BJ (cell line): ENCODE results near the gene SYT3. TPM values are rescaled to one million over a fixed set of nuclear protein-coding genes. Genes with fewer than 3 reads are reported as not detected.

Experiments used
- CTCF ChIA-PET: fragments of 350-600 bp; formaldehyde crosslinking; extraction: SDS; loops from one replicate; lab custom pipeline; 2021; ENCODE audit warnings: antibody characterized with exemption, inconsistent platforms; lab: Yijun Ruan, JAX
- POLR2A ChIA-PET: fragments of 300-600 bp; sonication (Branson Sonifier 250); formaldehyde crosslinking; extraction: SDS; loops from one replicate; lab custom pipeline; 2021; ENCODE audit warnings: antibody characterized with exemption; lab: Charles Lee
- DNase-seq: peaks from one replicate; pipeline ENCODE4 v3.0.0-alpha.2; 2011; ENCODE audit warnings: low read depth
- H3K27me3 ChIP-seq: 2 replicates; pipeline ENCODE4 v1.6.0; 2011; ENCODE audit warnings: low read length; ENCODE audit not compliant: control insufficient read depth, insufficient read depth
- H3K36me3 ChIP-seq: 2 replicates; pipeline ENCODE4 v1.5.1; 2011; ENCODE audit warnings: low read length; ENCODE audit not compliant: control insufficient read depth, insufficient read depth
- H3K4me3 ChIP-seq: 2 replicates; pipeline ENCODE4 v1.5.1; 2011; ENCODE audit warnings: low read depth, mild to moderate bottlenecking, control low read depth, low read length
- polyA plus RNA-seq: library from polyadenylated mRNA; depleted of rRNA; stranded (reverse); fragments of >200 nt; gene quantifications from 2 replicates; pipeline ENCODE4 v1.2.3, GENCODE V29; 2011
- TF ChIP-seq, protein P1 (sequence below): IDR thresholded peaks from 2 replicates; pipeline ENCODE4 v1.5.1; 2011; ENCODE audit warnings: low read depth, mild to moderate bottlenecking, control low read depth, inconsistent platforms, low read length, moderate library complexity; ENCODE audit not compliant: insufficient read depth

SYT3 gene
- polyA plus RNA-seq, 1 experiment, result 0.11 TPM

DNA sequence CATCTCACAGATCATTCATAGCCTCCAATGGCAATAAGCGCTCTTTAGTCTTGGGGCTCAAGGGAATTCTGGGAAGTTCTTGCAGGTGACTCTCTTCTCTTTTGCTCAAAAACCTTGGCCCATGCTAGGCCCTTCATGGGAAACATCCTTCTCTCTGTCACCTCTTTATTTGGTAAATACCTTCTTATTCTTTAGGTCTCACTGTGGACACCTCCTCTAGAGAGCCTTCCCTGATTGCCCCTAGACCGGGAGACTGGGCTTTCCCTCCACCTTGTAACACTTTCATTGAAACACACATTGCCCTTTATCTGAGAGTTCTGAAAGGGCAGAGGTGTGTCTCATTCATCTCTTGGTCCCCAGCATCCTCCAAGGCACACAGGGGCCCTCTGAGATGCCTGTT, 11.5 kb upstream of the SYT3 start:
- TF ChIP-seq, protein P1, sequence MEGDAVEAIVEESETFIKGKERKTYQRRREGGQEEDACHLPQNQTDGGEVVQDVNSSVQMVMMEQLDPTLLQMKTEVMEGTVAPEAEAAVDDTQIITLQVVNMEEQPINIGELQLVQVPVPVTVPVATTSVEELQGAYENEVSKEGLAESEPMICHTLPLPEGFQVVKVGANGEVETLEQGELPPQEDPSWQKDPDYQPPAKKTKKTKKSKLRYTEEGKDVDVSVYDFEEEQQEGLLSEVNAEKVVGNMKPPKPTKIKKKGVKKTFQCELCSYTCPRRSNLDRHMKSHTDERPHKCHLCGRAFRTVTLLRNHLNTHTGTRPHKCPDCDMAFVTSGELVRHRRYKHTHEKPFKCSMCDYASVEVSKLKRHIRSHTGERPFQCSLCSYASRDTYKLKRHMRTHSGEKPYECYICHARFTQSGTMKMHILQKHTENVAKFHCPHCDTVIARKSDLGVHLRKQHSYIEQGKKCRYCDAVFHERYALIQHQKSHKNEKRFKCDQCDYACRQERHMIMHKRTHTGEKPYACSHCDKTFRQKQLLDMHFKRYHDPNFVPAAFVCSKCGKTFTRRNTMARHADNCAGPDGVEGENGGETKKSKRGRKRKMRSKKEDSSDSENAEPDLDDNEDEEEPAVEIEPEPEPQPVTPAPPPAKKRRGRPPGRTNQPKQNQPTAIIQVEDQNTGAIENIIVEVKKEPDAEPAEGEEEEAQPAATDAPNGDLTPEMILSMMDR, result no peak
- no peak for DNase-seq
- no peak overlapping the region for H3K4me3 ChIP-seq
- POLR2A ChIA-PET, result no interaction called here
- H3K36me3 ChIP-seq, result no peaks in the 10 kb centered on the region
- peaks cover 1% of the 10 kb centered on the region; the same call in 1 of the 2 replicates for H3K27me3 ChIP-seq
- CTCF ChIA-PET, result no interaction called here

GRCh38 chr19:50649433-50650391, 10.0 kb upstream of the SYT3 start, which contains the start of gene C19orf81:
TSS of gene C19orf81 (plus strand) at chr19:50649445. CDS start at chr19:50649445, 0 bp downstream.
- H3K36me3 ChIP-seq, result no peaks in the 10 kb centered on the region
- CTCF ChIA-PET, result interaction anchor here (0.6 kb wide), 1 partner anchor 11 kb away, joined by 3 read pairs; no protein-coding TSS in a partner anchor
- TF ChIP-seq, protein P1, result no peak
- POLR2A ChIA-PET, result no interaction called here
- DNase-seq, result no peak
- peaks cover 1% of the 10 kb centered on the region; the same call in 1 of the 2 replicates for H3K27me3 ChIP-seq
- H3K4me3 ChIP-seq, result no peak within 1 kb of the TSS

DNA sequence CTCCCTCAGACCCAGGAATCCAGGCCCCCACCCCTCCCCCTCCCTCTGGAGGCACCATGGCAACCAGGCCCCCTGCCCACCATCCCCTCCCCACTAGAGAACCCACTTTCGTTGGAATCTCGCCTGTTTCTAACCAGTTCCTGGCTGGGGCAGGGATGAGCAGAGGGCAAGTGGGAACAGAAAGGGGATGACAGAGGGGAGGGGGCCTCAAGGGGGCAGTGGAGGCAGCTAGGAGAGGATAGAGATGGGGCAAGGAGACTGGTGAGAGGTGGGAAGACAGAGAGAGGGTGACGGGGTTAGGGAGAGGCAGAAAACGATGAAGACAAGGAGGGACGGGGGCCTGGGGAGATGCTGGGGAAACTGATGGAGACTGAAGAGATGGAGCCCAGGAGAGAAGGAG, 9.0 kb upstream of the SYT3 start:
- ChIA-PET CTCF (interaction anchor here (0.6 kb wide), 1 partner anchor 55 kb away, joined by 3 read pairs; no protein-coding TSS in a partner anchor), POLR2A (no interaction called here)
- no peak for DNase-seq

DNA sequence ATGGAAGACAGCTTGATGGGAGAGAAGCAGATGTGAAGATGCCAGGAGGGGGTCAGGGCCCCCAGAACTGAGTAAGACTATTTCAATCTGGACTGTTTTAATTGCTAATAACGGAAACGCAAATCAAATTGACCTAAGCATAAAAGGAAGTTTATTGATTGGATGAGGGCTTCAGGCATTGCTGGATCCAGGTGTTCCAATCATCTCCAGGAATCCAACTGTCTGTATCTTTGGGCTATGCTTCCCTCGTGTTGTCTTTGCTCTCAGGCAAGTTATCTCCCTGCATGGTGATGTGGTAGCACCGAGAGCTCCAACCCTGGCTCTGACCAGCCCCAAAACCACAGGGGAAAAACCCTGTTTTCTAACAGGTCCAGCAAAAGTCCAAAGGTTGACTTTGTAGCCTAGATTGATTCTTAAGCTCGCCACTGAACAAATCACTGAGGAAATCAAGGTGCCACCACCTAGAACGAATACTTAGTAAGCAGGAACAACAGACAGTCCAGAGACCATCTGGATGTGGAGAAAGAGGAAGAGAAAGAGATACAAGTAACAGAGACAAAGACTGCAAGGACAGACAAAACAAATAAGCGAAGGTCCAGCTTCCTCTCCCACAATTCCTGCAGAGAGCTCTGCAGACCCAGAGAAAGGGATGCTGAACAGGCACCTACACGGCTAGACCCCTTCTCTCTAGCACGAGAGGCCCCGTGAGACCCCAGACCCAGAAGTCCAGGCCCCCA, 8.4 kb upstream of the SYT3 start:
- POLR2A ChIA-PET, result no interaction called here
- Histone ChIP-seq H3K27me3 (peaks cover 1% of the 10 kb centered on the region; the same call in 1 of the 2 replicates), H3K4me3 (no peak overlapping the region), H3K36me3 (no peaks in the 10 kb centered on the region)
- CTCF ChIA-PET, result interaction anchor here (0.6 kb wide), 1 partner anchor 55 kb away, joined by 3 read pairs; no protein-coding TSS in a partner anchor
- no peak for DNase-seq
- TF ChIP-seq, protein P1, result no peak

More for the DNA sequence above, 9.0 kb upstream of the SYT3 start:
- Histone ChIP-seq H3K27me3 (peaks cover 1% of the 10 kb centered on the region; the same call in 1 of the 2 replicates), H3K36me3 (no peaks in the 10 kb centered on the region), H3K4me3 (no peak overlapping the region)
- TF ChIP-seq, protein P1, result no peak
